HG03342 (cell line): ENCODE measurements around the gene HSD17B3.
"Not testable (repeated sequence)": the region's sequence is repeated elsewhere in the genome, so short reads cannot be mapped to it uniquely, and the experiment has no call there.

Experiments
- ATAC-seq: cut with Tn5 transposase; IDR thresholded peaks from one replicate; pipeline ENCODE4 v1.9.1; 2021; ENCODE audit warnings: mild to moderate bottlenecking, moderate library complexity; ENCODE audit not compliant: unreplicated experiment

HSD17B3 gene

GRCh38 chr9:96241391-96241809, 60.6 kb downstream of the HSD17B3 start:
- peak; percentile 53 for ATAC-seq

GRCh38 chr9:96236854-96237550, 65.0 kb downstream of the HSD17B3 start:
- no peak for ATAC-seq

- not testable (repeated sequence) for ATAC-seq
Measured at GRCh38 chr9:96236337-96236736, 65.6 kb downstream of the HSD17B3 start.

- ATAC-seq, result no peak
Measured at GRCh38 chr9:96232539-96233241, 69.3 kb downstream of the HSD17B3 start.

- ATAC-seq, result no peak
Measured at GRCh38 chr9:96232164-96232538, 69.8 kb downstream of the HSD17B3 start.

GRCh38 chr9:96230002-96230401, 72.0 kb downstream of the HSD17B3 start:
- ATAC-seq, result no peak

- ATAC-seq, result no peak
Measured at GRCh38 chr9:96222132-96222531, 79.8 kb downstream of the HSD17B3 start.

- no peak for ATAC-seq
Measured at GRCh38 chr9:96219900-96220257, 82.1 kb downstream of the HSD17B3 start.

- no peak for ATAC-seq
Measured at GRCh38 chr9:96219026-96219899, 82.7 kb downstream of the HSD17B3 start.

- peak; percentile 77 for ATAC-seq
Measured at GRCh38 chr9:96217754-96218693, 84.0 kb downstream of the HSD17B3 start.

GRCh38 chr9:96217294-96217707, 84.7 kb downstream of the HSD17B3 start:
- no peak for ATAC-seq

- ATAC-seq, result no peak
Measured at GRCh38 chr9:96216583-96216982, 85.4 kb downstream of the HSD17B3 start.

GRCh38 chr9:96215841-96216240, 86.1 kb downstream of the HSD17B3 start:
- no peak for ATAC-seq

- no peak for ATAC-seq
Measured at GRCh38 chr9:96214635-96215034, 87.3 kb downstream of the HSD17B3 start.

GRCh38 chr9:96209407-96210271, 92.3 kb downstream of the HSD17B3 start:
- ATAC-seq, result no peak

GRCh38 chr9:96206156-96206751, 95.7 kb downstream of the HSD17B3 start:
- no peak for ATAC-seq

- ATAC-seq, result no peak
Measured at GRCh38 chr9:96204853-96205252, 97.1 kb downstream of the HSD17B3 start.

- no peak for ATAC-seq
Measured at GRCh38 chr9:96203867-96204501, 98.0 kb downstream of the HSD17B3 start.
